ENCODE results near the gene TAOK2.

- TF ChIP-seq, protein P1, sequence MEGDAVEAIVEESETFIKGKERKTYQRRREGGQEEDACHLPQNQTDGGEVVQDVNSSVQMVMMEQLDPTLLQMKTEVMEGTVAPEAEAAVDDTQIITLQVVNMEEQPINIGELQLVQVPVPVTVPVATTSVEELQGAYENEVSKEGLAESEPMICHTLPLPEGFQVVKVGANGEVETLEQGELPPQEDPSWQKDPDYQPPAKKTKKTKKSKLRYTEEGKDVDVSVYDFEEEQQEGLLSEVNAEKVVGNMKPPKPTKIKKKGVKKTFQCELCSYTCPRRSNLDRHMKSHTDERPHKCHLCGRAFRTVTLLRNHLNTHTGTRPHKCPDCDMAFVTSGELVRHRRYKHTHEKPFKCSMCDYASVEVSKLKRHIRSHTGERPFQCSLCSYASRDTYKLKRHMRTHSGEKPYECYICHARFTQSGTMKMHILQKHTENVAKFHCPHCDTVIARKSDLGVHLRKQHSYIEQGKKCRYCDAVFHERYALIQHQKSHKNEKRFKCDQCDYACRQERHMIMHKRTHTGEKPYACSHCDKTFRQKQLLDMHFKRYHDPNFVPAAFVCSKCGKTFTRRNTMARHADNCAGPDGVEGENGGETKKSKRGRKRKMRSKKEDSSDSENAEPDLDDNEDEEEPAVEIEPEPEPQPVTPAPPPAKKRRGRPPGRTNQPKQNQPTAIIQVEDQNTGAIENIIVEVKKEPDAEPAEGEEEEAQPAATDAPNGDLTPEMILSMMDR (IDR thresholded peaks at IDR 0.05; ENCODE audit: low read depth, low read length, poor library complexity, severe bottlenecking) = no peak
- no peak for TF ChIP-seq EZH2phosphoT487 (IDR thresholded peaks at IDR 0.05; ENCODE audit: borderline replicate concordance, low read length)
These were observed 66.6 kb downstream of the TAOK2 start for GRCh38 chr16:30040221-30040620.

Measured in DOHH2 (cell line).